ENCODE results near the gene SPAG16. TPM values are rescaled to one million over a fixed set of nuclear protein-coding genes. Genes with fewer than 3 reads are reported as not detected.

SPAG16 gene
- total RNA-seq, 2 experiments from 2014 or later: 2.8 to 3.2 TPM

DNA sequence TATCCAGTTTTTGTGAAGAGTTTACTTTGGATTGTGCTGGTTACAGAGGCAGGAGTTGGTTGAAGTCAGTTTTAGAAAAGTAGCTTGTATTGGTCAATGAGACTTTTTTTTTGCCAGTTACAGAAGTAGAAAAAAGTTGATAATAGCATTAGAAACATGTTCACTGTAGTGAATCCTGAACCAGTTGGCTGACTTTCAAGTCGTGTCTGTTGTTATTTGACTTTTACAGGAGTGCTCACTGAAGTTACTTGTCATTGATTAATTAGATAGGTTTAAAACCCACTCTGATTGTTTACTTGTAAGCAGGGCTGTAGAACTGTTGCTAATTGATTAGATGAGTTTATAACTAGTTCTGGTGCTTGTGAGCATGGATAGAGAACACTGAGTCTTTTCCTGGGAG, 814.5 kb downstream of the SPAG16 start:
- Mint-ChIP-seq H3K27ac (no peak overlapping the region), H3K9me3 (no peaks in the 10 kb centered on the region), H3K36me3 (ENCODE audit: low read depth) (no peaks in the 10 kb centered on the region), H3K4me1 (ENCODE audit: low read depth) (no peaks in the 10 kb centered on the region), H3K4me3 (no peak overlapping the region), H3K27me3 (no peaks in the 10 kb centered on the region)
- intact Hi-C loops (cut with DNase I, micrococcal nuclease): no loop called here
- H3K36me3 ChIP-seq (ENCODE audit: insufficient read depth, low read length): no peaks in the 10 kb centered on the region
- ChIA-PET CTCF (interaction anchor here (1.0 kb wide), 1 partner anchor 9 kb away, joined by 3 read pairs; no protein-coding TSS in a partner anchor), POLR2A (no interaction called here)
- no peaks in the 10 kb centered on the region for H3K4me1 ChIP-seq (ENCODE audit: insufficient read depth, low read length)
- DNase-seq (no peak), ATAC-seq (ENCODE audit: poor library complexity) (no peak)
- H3K27ac ChIP-seq (ENCODE audit: low read depth in 1 of 2, low read length in 2 of 2): no peak overlapping the region
- no peaks in the 10 kb centered on the region for H3K27me3 ChIP-seq (ENCODE audit: control insufficient read depth in 1 of 2, insufficient read depth in 2 of 2, low read length in 2 of 2)
- no peak overlapping the region for H3K4me3 ChIP-seq (ENCODE audit: low read length)
- H3K9me3 ChIP-seq (ENCODE audit: control insufficient read depth in 1 of 2, insufficient read depth in 1 of 2, low read length in 2 of 2): no peaks in the 10 kb centered on the region
- TF ChIP-seq, protein P1, sequence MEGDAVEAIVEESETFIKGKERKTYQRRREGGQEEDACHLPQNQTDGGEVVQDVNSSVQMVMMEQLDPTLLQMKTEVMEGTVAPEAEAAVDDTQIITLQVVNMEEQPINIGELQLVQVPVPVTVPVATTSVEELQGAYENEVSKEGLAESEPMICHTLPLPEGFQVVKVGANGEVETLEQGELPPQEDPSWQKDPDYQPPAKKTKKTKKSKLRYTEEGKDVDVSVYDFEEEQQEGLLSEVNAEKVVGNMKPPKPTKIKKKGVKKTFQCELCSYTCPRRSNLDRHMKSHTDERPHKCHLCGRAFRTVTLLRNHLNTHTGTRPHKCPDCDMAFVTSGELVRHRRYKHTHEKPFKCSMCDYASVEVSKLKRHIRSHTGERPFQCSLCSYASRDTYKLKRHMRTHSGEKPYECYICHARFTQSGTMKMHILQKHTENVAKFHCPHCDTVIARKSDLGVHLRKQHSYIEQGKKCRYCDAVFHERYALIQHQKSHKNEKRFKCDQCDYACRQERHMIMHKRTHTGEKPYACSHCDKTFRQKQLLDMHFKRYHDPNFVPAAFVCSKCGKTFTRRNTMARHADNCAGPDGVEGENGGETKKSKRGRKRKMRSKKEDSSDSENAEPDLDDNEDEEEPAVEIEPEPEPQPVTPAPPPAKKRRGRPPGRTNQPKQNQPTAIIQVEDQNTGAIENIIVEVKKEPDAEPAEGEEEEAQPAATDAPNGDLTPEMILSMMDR (IDR thresholded peaks at IDR 0.05): no peak

DNA sequence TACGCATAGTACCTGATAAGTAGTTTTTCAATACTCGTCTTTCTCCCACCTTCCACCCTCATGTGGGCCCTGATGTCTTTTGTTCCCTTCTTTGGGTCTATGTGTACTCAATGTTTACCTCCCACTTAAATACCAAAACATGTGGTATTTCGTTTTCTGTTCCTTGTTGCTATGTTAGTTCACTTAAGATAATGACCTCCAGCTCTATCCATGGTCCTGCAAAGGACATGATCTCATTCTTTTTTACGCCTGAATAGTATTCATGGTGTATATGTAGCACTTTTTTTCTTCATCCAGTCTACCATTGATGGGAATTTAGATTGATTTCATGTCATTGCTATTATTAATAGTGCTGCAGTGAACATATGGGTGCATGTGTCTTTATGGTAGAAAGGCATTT, 816.2 kb downstream of the SPAG16 start:
- H3K27ac Mint-ChIP-seq: no peak overlapping the region
- intact Hi-C loops (cut with DNase I, micrococcal nuclease): no loop called here
- H3K27me3 ChIP-seq (ENCODE audit: control insufficient read depth in 1 of 2, insufficient read depth in 2 of 2, low read length in 2 of 2): no peaks in the 10 kb centered on the region
- CTCF ChIA-PET: no interaction called here
- no peaks in the 10 kb centered on the region for H3K9me3 Mint-ChIP-seq
- no peak for DNase-seq
- H3K27ac ChIP-seq (ENCODE audit: low read depth in 1 of 2, low read length in 2 of 2): no peak overlapping the region
- H3K27me3 Mint-ChIP-seq: no peaks in the 10 kb centered on the region
- H3K36me3 ChIP-seq (ENCODE audit: insufficient read depth, low read length): no peaks in the 10 kb centered on the region
- no peaks in the 10 kb centered on the region for H3K9me3 ChIP-seq (ENCODE audit: control insufficient read depth in 1 of 2, insufficient read depth in 1 of 2, low read length in 2 of 2)
- POLR2A ChIA-PET: no interaction called here
- ATAC-seq (ENCODE audit: poor library complexity): no peak
- H3K4me3 Mint-ChIP-seq: no peak overlapping the region
- H3K4me1 Mint-ChIP-seq (ENCODE audit: low read depth): no peaks in the 10 kb centered on the region
- TF ChIP-seq, protein P1 (IDR thresholded peaks at IDR 0.05): no peak
- H3K4me1 ChIP-seq (ENCODE audit: insufficient read depth, low read length): no peaks in the 10 kb centered on the region
- no peak overlapping the region for H3K4me3 ChIP-seq (ENCODE audit: low read length)
- H3K36me3 Mint-ChIP-seq (ENCODE audit: low read depth): no peaks in the 10 kb centered on the region

GRCh38 chr2:214103276-214104001, 819.2 kb downstream of the SPAG16 start:
- TF ChIP-seq, protein P1 (IDR thresholded peaks at IDR 0.05): no peak
- no peaks in the 10 kb centered on the region for H3K36me3 Mint-ChIP-seq (ENCODE audit: low read depth)
- no peaks in the 10 kb centered on the region for H3K27me3 Mint-ChIP-seq
- no peaks in the 10 kb centered on the region for H3K9me3 ChIP-seq (ENCODE audit: control insufficient read depth in 1 of 2, insufficient read depth in 1 of 2, low read length in 2 of 2)
- H3K4me1 ChIP-seq (ENCODE audit: insufficient read depth, low read length): no peaks in the 10 kb centered on the region
- no peak overlapping the region for H3K27ac Mint-ChIP-seq
- POLR2A ChIA-PET: no interaction called here
- no peaks in the 10 kb centered on the region for H3K27me3 ChIP-seq (ENCODE audit: control insufficient read depth in 1 of 2, insufficient read depth in 2 of 2, low read length in 2 of 2)
- CTCF ChIA-PET: no interaction called here
- H3K4me1 Mint-ChIP-seq (ENCODE audit: low read depth): no peaks in the 10 kb centered on the region
- intact Hi-C loops (cut with DNase I, micrococcal nuclease): no loop called here
- H3K9me3 Mint-ChIP-seq: no peaks in the 10 kb centered on the region
- H3K4me3 Mint-ChIP-seq: no peak overlapping the region
- no peak overlapping the region for H3K27ac ChIP-seq (ENCODE audit: low read depth in 1 of 2, low read length in 2 of 2)
- no peak for ATAC-seq (ENCODE audit: poor library complexity)
- no peak for DNase-seq
- no peaks in the 10 kb centered on the region for H3K36me3 ChIP-seq (ENCODE audit: insufficient read depth, low read length)
- H3K4me3 ChIP-seq (ENCODE audit: low read length): no peak overlapping the region
